SK-N-SH (cell line): Measurements from ENCODE around the gene HSPB9.

Source experiments
- CHD2 ChIP-seq: fragments of 150-350 bp; IDR thresholded peaks from 2 replicates; pipeline ENCODE4 v1.6.1; 2018; ENCODE audit warnings: low read length; ENCODE audit not compliant: partially characterized antibody
- CTCF ChIP-seq: fragments of 200-600 bp; sonication (generic); IDR thresholded peaks from 2 replicates; pipeline ENCODE4 v1.6.1; 2017; ENCODE audit warnings: antibody characterized with exemption, mild to moderate bottlenecking, moderate library complexity
- FOSL2 ChIP-seq: IDR thresholded peaks from 2 replicates; pipeline ENCODE4 v1.4.0; 2012; ENCODE audit warnings: low read depth, mild to moderate bottlenecking, moderate library complexity, borderline replicate concordance
- FOXM1 ChIP-seq: IDR thresholded peaks from 2 replicates; pipeline ENCODE4 v1.4.0; 2012; ENCODE audit warnings: low read depth, mild to moderate bottlenecking
- JUND ChIP-seq: IDR thresholded peaks from 2 replicates; pipeline ENCODE4 v1.4.0; 2012
- PBX3 ChIP-seq: IDR thresholded peaks from 2 replicates; pipeline ENCODE4; 2012
- POLR2AphosphoS5 ChIP-seq: IDR thresholded peaks from 2 replicates; pipeline ENCODE4 v1.6.1; 2012; ENCODE audit warnings: low read depth, low read length
- REST ChIP-seq: IDR thresholded peaks from 2 replicates; pipeline ENCODE4 v1.6.1; 2012; ENCODE audit warnings: mild to moderate bottlenecking, low read depth, low read length, moderate library complexity
- RFX5 ChIP-seq: IDR thresholded peaks from 2 replicates; pipeline ENCODE4 v1.6.1; 2012; ENCODE audit warnings: mild to moderate bottlenecking, improper control_type of control experiment, low read length
- USF2 ChIP-seq: fragments of 150-350 bp; IDR thresholded peaks from 2 replicates; pipeline ENCODE4 v1.6.1; 2017; ENCODE audit warnings: antibody characterized with exemption, low read length, low read depth, borderline replicate concordance
- YY1 ChIP-seq: IDR thresholded peaks from 2 replicates; pipeline ENCODE4 v1.4.0; 2012; ENCODE audit warnings: low read depth, mild to moderate bottlenecking

GRCh38 chr17:42160531-42160910 is 37.9 kb downstream of the HSPB9 start:
- TF ChIP-seq REST, result no peak
- no peak for TF ChIP-seq CTCF
- no peak for TF ChIP-seq USF2
- no peak for TF ChIP-seq FOXM1
- TF ChIP-seq CHD2, result no peak
- TF ChIP-seq YY1, result no peak
- no peak for TF ChIP-seq JUND
- TF ChIP-seq POLR2AphosphoS5, result no peak
- no peak for TF ChIP-seq PBX3
- no peak for TF ChIP-seq RFX5
- no peak for TF ChIP-seq FOSL2
